Measurements from ENCODE around the gene SLC9A9. TPM values are rescaled to one million over a fixed set of nuclear protein-coding genes. Genes with fewer than 3 reads are reported as not detected.

The SLC9A9 gene
- total and polyA plus RNA-seq, 10 of the 15 experiments (the other 5 are each of a cell fraction or from before 2014, with no cell fraction given), result 3.5 to 14.2 (median 9.3) TPM

- TF ChIP-seq MEF2B (IDR thresholded peaks at IDR 0.05; ENCODE audit: partially characterized antibody, poor library complexity, severe bottlenecking), result no peak
- no peak for TF ChIP-seq TBL1XR1 (IDR thresholded peaks at IDR 0.05; ENCODE audit: low read depth, low read length)
- no peak for TF ChIP-seq EED (IDR thresholded peaks at IDR 0.05; ENCODE audit: low read depth)
- TF ChIP-seq PRDM15 (CRISPR knock-in tag; IDR thresholded peaks at IDR 0.05), result no peak
- TF ChIP-seq GABPA (IDR thresholded peaks at IDR 0.05; ENCODE audit: low read depth), result no peak
- no peak for TF ChIP-seq BMI1 (IDR thresholded peaks at IDR 0.05; ENCODE audit: borderline replicate concordance)
- no peak for TF ChIP-seq RELB (IDR thresholded peaks at IDR 0.05; ENCODE audit: low read depth)
- no peak for TF ChIP-seq SMARCA5 (IDR thresholded peaks at IDR 0.05)
These were observed 516.9 kb downstream of the SLC9A9 start (continued) for GRCh38 chr3:143331350-143331749.
